Left renal cortex interstitium (tissue), 4 donors: Measurements from ENCODE around the gene TNFRSF14. TPM values are rescaled to one million over a fixed set of nuclear protein-coding genes. Genes with fewer than 3 reads are reported as not detected.
A peak's percentile ranks its signal among the peaks of the same experiment; 100 is the strongest.

Source experiments
- DNase-seq, 4 donors: peaks; one replicate each; pipeline ENCODE4 v3.0.0-alpha.2; 2013; ENCODE audit warnings: low read depth in 4 of 4, low spot score in 2 of 4, missing footprints in 1 of 4
- polyA plus RNA-seq, 4 donors: library from polyadenylated mRNA; unstranded; fragments of 120-200 nt; gene quantifications; one replicate each; pipeline ENCODE4 v1.2.1, GENCODE V29; 2013; ENCODE audit not compliant: insufficient read length in 4 of 4

The TNFRSF14 gene
- polyA plus RNA-seq, 4 donors: 20.4 to 27.7 (median 22.5) TPM

DNA sequence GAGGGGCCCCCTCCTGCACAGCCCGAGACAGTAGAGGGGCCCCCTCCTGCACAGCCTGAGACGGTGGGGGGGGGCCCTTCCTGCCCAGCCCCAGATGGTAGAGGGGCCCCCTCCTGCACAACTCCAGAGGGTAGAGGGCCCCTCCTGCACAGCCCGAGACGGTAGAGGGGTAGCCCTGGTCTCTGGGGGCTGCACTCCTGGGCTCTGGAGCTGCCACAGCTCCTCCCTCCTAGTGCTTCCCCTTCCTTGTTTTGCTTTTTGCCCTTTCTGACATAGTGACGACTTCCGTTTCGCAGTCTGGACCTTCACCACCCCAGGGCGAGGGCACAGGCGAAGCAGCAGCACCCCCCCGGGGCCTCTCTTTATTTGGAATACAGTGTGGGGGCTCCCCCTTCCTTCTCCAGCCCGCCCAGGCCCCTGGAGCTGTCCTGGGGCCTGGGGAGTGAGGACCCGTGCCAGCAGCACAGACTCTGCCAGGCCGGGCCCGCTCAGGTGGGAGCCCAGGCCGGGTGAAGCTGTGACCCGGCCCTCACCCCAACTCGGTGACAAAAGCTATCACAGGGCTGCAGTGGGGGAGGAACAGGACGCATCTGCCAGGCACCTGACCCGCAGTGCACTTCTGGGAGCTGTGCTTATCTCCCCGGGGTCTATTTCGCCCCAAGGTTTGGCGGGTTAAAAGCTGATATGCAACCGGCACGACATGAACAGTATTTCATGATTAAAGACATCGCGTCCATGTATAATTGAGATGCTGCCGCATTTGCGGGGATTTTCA is 29.3 kb downstream of the TNFRSF14 start:
- DNase-seq: no peak

DNA sequence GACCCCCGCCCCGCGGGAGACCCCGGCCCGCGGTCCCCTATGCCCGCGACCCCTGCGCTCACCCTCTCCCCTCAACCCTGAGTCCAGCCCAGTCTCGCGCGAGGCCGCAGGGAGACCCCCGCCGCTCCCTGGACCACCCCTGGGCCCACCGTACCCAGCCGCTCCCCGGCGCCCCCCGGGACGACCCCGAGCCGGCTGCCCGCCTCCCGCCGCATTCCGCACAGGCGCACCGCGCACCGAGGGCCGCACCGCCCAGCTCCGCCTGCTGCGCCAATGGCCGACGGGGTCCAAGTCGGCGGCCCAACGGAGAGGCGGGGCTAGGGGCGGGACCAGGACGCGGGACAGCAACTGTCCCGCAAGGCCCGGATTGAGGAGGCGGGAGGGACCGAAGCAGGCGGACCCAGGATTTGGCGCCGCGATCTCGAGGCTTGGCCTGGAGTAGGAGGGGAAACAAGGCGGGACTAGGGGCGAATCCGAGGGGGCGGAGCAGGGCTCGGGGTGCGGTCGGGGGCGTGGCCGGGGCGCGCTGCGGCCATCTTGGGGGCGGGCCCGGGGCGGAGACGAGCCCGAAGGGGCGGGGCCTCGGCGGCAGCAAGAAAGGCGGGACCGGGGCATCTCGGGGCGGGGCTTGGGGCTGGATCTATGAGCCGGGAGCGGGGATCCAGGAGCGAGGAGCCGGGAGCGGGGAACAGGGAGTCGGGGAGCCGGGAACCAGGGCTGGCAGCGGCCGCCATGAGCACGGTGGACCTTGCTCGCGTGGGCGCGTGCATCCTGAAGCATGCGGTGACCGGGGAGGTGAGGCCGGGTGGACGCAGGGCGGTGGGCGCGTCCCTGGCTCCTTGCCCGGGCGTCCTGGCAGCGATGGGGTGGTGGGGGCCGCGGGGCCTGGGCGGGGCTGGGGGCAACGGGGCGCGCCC is 30.2 kb downstream of the TNFRSF14 start, which contains the start of gene PRXL2B:
Gene PRXL2B (plus strand): TSS at position 624 of the 917 bp plus-strand sequence. CDS start 109 bp downstream, at position 733.
- peak; percentile 84 to 95 (median 92) for DNase-seq

DNA sequence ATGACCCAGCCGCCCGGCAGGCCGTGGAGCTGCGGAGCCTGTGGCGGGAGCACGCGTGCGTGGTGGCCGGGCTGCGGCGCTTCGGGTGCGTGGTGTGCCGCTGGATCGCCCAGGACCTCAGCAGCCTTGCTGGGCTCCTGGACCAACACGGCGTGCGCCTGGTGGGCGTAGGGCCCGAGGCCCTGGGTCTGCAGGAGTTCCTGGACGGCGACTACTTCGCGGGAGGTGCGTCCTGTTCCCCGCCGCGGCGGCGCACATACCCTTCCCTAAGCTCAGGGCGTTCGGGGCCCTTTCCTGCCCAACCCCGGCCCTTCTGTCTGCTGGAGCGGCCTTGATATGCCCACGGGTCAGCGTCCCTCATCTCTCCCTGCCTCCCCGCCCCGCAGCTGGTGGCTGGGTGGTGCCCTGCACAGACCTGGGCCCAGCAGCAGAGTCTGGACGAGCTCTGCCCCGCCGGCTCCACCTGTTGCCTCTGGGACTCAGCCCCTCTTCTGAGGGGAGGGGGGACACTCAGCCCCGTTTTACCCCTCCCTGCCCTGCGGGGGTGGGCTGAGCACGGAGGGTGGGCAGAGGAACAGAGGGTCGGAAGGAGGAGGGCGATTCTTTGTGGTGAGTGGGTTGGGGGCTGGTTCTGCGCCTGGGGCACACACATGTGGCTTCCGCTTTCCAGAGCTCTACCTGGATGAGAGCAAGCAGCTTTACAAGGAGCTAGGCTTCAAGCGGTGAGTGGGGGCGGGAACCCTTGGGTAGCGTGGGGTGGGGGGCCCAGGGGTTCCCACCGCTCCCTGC is 31.1 kb downstream of the TNFRSF14 start:
- no peak for DNase-seq

DNA sequence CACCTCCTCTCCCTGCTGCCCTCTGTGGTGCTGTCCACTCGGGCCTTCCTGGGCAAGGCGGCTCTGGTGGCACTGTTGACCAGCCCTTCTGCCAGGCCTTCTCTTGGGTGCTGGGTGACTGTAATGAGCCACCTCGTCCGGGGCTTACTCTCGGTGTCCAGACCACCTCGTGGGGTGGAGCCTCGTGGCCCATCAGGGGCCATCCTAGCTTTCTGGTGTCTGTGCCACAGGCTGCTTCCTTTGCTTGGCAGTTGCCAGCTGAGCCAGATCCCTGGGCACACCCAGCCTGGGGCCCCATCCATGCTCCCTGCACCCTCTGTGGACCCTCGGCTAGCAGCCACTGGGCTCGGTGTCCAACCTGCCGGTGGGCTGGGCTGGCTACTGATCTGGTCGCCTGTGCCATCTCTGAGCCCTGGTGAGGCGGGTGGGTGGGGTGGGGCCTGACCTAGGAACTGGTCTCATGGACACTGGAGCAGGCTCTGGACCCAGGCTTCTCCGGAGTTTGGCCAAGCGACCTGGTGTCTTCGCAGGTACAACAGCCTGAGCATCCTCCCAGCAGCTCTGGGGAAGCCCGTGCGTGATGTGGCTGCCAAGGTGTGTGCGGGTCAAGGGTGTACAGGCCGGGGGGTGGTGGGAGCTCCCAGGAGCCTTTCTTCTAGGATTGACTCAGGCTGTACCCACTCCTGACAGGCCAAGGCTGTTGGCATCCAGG is 31.8 kb downstream of the TNFRSF14 start:
- no peak for DNase-seq

DNA sequence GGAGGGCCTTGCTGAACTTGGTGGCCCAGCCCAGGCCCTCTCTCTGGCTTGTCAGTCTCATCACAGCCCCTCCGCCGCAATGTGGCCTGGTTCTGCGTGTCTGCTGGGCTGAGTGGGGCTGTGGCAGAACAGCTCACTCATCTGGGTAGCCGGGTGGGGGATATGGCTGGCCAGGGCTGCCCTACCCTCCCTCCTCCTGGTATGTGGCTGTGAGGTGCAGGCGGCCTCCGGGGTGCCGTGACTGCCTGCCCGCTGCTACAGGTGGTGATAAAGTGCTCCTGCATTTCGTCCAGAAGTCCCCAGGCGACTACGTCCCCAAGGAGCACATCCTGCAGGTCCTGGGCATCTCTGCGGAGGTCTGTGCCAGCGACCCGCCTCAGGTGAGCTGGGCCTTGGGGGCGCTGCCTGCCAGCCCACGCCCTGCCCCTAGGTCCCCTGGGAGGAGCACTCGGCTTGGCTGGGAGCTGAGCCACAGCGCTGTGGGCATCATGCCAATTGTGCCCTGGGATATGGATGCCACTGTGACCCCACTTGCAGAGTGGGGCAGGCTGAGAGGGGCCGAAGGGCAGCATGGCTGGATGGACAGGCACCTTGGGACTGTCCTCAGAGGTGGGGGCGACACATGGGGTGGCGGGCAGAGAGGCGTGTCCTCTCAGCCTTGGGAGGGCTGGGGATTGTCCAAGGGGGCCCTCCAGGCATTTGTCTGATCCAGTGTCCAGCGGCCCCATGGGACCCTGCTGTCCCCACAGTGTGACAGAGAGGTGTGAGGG is 32.7 kb downstream of the TNFRSF14 start:
- DNase-seq: no peak

DNA sequence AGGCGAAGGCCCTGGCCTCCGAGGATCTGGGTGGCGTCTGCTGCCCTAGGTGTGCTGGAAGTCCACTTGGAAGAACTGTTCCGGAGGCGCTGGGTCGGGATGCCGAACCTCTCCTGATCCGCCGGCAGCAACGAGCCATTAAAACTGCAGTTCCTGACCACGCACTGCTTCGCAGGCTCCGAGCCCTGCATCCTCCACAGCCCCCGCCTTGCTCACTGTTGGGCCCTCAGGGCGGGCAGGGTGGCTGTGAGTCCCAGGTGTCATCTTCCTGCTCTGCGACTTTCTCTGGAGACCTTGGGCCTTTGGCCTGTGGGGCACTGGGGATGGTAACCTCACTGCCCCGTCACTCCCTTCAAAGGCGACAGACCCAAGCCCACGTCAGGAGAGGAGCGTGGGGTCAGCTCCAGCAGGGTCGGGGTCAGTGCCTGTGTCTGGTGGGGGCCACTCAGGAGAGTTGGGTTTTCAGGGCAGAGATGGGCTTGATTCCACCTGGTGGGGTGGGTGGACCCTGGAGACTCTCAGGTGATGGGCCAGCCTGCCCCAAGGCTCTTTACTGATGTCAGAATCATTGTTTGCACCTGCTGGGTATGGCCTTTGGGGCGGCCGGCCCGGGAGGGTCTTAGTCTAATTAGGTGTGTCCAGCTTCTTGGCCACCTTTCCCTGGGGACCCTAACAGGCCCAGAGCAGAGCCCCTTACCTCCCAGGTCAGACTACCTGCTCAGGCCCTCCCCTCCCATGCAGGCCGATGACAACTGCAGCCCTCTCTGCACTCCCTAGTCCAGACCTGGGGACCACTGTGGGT is 33.5 kb downstream of the TNFRSF14 start:
- DNase-seq: no peak

DNA sequence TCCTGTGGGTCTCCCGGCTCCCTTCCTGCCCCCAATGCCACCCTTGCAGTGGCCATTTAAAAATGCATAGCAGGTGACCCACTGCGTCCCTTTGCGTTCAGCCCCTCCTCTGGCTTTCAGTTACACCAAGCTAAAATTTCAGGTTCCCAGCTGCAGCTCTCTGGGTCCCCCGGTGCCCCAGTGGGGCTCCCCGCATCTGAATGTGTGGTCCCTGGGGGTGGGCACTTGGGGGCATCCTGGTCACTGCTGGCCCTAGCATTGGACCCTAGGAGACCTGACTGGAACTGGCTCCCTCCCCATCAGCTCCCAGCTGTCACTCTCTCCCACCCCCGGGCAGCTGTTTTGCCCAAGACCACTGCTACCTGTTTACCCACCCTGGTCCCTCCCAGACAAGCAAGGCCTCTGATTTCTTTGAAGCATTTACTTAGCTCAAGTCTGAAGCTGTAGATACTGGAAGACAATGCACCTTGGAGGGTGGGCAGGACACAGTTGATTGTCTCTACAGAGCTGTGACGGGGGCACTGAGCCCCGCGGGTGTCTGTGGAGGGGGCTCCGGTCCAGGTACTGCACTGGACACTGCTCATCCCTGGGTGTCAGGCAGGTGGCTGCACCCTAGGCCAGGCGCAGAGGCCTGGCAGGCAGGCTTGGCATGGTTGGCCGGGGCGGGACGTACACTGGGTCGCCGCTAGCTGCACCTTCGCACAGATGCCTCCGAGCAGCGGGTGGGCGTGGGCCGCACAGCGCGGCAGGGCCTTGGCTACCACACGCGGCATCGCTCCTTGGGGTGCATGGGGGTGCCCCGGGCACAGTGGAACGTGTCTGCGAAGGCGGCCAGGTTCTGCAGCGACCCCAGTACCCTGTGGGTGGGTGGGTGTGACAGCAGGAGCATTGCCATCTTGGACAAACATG is 34.3 kb downstream of the TNFRSF14 start:
- no peak for DNase-seq

DNA sequence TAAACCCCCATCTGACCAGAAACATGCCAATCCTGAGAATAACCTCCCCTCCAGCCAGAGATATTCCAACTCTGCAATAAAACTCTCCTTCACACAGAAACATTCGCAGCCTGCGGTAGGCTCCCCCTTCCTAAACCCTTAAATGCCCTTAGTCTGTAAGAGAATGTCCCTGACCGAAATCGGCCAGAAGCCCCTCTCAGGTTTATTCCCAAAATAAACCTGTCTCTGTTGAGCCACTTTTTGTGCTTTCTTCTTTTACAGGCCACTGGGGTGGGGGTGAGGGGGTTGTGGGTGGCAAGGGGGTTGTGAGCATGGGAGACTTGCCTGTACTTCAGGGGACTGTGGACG is 35.0 kb downstream of the TNFRSF14 start:
- DNase-seq: no peak

DNA sequence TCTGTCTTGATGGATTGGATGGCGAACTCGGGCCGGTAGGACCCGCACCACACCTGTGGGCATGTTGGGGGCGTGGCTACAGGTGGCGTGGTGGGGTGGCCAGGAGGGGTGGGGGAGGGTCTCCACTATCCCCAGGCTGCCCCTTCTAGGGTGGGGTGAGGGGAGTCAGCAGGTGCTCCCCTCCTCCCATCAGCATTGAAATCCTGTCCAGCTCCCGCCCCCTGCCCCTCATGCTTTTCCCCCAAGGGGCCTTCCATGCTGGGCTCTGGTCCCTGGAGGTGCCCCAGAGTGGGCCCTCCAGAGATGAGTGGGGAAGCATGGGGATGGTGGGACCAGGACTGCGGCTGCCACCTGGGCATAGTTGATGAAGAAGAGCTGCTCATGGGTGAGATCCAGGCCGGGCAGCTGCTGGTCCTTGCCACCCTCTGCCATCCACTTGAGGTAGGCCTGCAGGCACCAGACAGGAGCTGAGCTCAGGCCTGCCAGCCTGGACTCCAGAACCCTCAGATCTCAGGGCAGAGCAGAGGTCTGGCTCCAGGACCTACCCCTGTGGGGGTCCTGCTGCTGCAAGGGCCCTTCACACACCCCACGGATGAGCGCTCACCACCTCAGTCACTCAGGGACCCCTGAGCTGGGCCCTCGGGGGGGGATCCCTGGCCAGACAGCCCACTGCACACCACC is 35.5 kb downstream of the TNFRSF14 start:
- no peak for DNase-seq

DNA sequence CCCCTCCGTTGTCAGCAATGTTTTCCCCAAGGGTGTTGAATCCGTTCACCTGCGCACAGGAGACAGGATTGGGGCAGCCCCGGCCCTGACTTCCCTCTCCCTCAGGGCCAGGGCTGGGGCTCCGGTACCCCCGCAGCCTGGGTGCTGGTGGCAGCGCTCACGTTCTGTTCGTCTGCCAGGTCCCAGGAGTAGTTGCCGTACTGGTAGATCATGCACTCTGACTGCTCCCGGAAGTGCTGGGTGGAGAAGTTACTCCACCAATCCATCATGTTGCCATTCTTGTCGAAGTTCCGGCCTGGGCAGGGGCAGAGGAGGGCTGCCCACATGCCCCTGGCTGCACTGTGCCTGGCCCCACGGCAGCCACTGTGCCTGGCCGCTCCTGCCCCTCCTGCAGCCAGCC is 36.5 kb downstream of the TNFRSF14 start:
- DNase-seq: no peak

DNA sequence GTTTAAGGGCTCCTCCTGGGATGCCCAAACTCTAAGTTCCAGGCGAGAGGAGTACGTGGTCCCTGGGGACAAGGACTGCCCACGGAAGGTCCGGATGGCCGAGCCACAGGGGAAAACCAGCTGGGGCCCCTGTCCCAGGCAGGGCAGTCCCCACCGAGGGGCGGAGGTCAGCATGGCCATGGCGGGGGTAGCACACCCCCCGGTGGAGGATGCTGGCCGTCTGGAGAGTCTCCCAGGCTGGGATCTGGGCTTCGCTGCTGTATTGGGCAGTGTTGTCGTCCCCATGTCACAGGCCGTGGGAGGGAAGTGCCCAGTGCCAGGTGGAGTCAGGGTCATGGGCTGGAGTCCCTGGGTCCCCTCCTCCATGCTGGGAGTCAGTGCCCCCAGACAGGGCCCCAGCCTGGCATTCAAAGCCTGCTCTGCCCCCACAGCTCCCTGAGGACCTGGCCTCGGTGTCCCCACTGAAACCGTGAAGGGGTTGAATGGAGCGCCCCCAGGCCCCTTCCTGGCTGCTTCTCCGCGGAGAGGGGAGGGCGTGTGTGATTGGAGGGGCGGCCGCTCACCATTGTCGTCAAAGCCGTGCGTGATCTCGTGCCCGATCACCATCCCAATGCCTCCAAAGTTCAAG is 37.2 kb downstream of the TNFRSF14 start:
- no peak for DNase-seq

DNA sequence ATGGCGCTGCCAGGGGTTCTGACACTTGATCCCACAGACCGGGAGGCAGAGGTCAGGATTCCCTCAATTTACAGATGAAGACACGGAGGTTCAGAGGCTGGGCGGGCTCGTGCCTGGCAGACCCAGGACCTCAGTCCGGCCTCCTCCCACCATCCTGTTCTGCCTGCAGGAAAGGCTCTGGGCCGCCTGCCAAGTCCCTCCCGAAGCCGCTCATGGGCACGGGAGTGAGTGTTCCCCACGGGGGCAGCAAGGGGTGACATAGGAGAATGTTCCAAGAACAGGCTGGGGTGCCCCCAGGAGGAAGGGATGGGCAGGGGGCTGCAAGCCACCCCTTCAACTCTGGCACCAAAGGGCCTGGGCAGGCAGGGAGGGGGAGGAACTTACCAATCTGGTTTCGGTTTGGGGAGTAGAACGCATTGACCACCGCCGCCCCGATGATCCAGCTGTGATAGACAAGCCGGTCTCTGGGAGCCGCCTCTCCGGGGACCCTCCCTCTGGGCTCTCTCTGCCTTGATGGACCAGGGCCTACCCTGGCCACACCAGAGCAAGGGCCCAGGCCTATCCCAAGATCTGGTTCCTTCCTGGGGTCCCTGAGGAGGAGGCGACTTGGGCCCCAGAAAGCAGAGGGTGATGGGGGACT is 38.0 kb downstream of the TNFRSF14 start:
- DNase-seq: no peak

DNA sequence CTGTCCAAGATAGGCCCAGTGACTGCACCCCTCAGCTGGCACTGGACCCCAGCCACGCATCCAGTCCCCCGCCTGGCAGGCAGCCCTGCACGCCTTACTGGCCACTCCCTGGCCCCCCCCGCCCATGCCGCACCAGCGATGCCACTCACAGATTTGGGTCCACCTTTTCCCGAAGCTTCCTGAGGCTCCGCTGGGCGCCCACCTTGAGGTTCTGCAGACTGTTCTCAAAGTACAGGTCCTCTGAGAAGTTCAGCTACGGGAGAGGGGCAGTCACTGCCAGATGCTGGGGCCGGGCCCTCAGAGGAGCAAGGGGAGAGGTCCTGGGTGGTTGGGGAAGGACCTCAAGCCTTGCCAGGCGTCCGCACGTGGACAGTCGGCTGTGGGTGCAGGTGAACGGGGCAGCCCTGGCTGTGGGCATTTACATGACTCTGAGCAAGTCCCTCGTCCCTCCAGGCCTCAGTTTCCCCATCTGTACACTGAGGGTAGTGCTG is 38.5 kb downstream of the TNFRSF14 start:
- no peak for DNase-seq

DNA sequence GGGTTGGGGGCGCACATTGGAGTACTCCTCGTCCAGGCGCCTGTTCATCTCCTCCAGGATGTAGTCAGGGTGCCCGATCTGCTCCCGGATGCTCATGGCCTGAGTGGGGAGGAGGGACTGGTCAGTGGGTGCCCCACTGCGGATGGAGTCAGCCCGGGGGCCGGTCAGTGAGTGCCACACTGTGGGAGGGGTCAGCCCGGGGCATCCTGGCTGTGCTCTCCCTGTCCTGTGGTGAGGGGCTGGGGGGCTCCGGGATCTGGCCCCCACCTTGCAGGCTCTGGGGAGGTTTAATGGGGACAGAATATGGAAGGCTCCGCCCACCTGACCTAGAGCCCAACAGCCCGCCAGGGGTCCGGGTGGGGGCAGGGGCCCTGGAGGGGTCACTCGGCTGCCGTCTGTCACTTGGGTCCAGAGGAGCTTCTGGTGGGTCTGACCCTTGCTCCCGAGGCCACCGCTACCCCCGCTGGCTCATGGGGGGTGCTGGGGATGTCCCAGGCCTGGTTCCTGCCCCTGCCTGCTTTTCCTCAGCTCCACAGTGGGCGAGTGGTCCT is 39.2 kb downstream of the TNFRSF14 start:
- DNase-seq: no peak

DNA sequence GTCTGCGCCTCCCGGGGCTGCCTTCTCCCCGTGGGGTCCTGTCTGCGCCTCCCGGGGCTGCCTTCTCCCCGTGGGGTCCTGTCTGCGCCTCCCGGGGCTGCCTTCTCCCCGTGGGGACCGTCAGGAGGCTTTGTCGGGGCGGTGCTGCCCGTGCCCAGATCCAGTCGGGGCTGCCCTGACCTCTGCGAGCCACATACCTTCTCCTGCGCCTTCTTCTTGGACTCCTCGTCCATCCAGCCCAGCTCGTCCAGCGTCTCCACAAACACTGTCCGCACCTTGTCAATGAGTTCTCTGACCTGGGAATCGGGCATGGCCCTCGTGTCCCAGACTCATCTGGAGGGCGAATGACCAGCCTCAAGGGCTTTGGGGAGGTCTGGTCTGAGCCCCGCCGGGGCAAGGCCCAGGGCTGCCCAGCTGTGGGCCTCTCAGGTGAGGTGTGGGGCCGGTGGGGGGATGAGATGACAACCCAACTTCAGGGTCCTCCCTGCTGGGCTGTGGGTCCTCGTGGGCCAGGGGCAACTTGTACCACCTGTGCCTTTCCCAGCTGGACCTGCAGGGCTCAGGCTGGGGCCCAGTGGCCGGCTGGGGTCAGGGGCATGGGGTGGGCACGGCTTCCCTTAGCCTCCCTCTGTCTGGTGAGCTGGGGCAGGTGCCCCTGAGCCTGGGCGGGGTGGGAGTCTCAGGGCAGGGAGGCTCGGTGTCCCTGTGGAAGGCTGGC is 39.8 kb downstream of the TNFRSF14 start:
- DNase-seq: no peak
